Amygdala (tissue), 56 donors: ENCODE measurements around the gene HS2ST1.
"Not testable (repeated sequence)": the region's sequence is repeated elsewhere in the genome, so short reads cannot be mapped to it uniquely, and the experiment has no call there.

Source experiments
- DNase-seq, 56 donors: peaks; one replicate each; lab custom pipeline; 2025; lab: John Stamatoyannopoulos, UW

Gene HS2ST1

DNA sequence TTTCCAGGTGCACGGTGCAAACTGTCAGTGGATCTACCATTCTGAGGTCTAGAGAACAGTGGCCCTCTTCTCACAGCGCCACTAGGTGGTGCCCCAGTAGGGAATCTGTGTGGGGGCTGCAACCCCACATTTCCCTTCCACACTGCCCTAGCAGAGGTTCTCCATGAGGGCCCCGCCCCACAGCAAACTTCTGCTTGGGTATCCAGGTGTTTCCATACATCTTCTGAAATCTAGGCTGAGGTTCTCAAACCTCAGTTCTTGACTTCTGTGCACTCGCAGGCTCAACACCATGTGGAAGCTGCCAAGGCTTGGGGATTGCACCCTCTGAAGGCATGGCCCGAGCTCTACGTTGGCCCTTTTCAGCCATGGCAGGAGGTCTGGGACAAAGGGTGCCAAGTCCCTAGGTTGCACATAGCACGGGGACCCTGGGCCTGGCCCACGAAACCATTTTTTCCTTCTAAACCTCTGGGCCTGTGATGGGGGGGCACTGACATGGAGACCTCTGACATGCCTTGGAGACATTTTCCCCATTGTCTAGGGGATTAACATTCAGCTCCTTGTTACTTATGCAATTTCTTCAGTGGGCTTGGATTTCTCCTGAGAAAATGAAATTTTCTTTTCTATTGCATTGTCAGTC, 10.0 kb downstream of the HS2ST1 start:
- no peak for DNase-seq

DNA sequence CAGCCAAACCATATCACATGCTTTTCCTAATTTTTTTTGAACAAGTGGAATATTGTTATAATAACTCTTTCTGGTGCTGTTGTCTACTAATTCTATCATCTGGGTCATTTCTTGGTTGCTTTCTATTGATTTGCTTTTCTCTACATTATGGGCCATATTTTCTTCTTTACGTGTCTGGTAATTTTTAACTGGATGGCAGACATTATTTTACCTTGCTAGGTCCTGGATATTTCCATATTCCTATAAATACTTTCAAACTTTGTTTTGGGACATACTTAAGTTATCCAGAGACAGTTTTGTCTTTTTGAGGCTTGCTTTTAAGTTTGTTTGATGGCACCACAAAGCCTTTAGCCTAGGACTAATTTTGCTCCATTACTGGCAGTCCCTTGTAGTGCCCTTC, 11.3 kb downstream of the HS2ST1 start:
- DNase-seq = no peak

GRCh38 chr1:86926883-86927282, 12.4 kb downstream of the HS2ST1 start:
- no peak for DNase-seq

GRCh38 chr1:86928819-86929218, 14.4 kb downstream of the HS2ST1 start:
- no peak for DNase-seq

- DNase-seq = no peak
Observed at GRCh38 chr1:86933051-86933450, 18.6 kb downstream of the HS2ST1 start.

- DNase-seq = no peak
Observed at GRCh38 chr1:86933562-86934377, 19.3 kb downstream of the HS2ST1 start.

- no peak for DNase-seq
Observed at GRCh38 chr1:86938450-86938849, 24.0 kb downstream of the HS2ST1 start.

DNA sequence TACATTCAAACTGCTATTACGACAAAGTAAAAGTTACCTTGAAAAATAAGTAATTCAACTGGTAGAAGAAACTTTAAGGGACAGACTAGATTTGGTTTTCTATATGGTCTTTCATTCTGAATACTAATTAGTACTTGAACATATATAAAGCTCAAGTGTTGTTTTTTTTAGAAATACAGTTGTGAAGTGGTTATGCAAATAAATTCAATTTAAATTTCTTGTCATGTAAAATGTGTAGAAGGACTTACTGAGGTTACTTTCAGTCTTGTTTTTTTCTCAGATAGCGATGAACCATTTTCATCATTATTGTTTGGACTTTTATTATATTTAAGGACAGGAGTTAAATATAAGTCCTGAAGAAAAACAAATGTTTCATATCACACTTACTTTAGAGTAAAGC, 24.4 kb downstream of the HS2ST1 start:
- DNase-seq = no peak

DNA sequence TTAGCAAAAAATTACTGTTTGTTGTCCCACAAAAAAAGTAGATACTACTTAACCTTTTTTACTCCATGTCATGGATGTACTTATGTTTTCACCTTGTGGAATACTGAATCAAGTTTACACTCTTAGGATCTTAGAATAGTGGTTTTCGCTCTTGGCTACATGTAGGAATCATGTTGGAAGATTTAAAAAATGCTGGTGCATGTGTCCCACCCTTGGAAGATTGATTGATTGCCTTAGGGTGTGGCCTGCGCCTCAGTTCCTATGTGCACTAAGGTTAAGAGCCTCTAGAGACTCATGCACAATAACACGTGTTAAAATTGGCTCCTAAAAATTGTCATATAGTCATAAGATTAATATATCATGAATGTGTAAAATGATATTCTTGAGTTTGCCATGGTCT, 25.0 kb downstream of the HS2ST1 start:
- DNase-seq = no peak

DNA sequence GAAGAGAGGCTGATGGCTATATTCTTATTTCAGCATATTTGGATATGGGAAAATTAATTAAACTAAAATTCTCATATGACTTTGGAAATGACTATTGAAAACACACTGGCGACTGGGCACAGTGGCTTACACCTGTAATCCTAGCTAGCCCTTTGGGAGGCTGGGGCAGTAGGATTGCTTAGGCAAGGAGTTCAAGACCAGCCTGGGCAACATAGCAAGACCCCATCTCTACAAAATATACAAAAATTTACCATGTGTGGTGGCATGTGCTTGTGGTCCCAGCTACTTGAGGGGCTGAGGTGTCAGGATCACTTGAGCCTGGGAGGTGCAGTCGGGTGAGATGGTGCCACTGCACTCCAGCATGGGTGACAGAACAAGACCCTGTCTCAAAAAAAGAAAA, 26.2 kb downstream of the HS2ST1 start:
- DNase-seq = no peak

DNA sequence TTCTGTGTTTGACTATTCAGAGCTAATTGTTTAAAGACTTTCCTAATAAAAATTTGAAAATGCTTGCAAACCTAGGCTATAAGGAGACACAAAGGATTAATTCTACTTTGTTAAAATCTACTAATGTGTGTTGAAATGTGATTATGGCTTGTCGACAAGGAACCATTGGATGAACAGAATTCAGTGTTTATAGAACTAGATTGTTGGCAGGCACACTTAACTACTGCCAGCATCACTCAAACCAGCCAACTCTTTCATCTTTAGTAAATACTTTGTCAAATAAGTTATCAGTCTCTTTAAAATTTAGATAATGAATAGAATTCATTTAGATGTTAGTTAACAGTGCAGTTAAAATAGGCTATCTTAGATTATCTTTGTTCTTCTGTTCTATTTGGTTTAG, 27.6 kb downstream of the HS2ST1 start:
- DNase-seq = no peak

- DNase-seq = no peak
Observed at GRCh38 chr1:86942743-86943142, 28.3 kb downstream of the HS2ST1 start.

- DNase-seq = no peak
Observed at GRCh38 chr1:86948212-86948611, 33.8 kb downstream of the HS2ST1 start.

DNA sequence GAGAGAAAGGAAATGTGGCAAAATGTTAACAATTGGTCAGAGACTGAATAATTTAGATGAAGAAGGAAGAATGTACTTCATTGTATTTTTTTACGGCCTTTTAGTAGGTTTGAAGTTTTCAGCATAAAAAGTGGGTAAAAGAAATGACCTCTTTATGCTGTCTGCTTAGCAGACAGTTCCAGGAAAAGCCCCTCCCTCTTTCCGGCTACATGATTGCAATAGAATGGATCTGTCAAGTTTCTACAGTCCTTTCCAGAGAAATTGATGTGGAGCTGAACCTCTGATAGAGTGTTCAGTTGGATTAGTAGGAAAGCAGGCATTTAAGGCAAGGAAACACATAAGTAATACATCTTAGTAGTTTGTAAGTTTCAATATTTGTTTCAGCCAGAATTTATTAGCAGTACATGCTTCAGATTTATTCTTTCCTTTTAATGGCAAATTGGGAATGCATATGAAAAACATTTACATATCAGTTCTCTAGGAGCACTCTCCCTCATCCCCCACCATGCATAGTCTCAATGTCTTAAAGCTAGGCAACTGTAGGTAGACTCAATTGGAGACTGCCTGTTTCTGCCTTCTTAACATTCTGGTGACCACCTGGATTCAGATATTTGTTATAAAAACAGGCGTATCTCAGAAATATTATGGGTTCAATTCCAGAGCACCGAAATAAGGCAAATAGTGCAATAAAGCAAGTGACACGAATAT, 36.4 kb downstream of the HS2ST1 start:
- no peak for DNase-seq

DNA sequence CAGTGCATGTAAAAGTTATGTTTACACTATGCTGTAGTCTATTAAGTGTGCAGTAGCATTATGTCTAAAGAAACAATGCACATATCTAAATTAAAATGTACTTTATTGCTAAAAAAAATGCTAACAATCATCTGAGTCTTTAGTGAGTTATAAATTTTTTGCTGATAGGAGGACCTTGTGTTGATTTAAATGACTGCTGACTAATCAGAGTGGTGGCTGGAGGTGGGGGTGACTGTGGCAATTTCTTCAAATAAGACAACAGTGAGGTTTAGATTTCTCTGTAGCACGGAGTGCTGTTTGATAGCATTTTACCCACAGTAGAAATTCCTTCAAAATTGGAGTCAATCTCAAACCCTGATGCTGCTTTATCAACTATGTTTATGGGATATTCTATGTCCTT, 37.0 kb downstream of the HS2ST1 start:
- DNase-seq = no peak

DNA sequence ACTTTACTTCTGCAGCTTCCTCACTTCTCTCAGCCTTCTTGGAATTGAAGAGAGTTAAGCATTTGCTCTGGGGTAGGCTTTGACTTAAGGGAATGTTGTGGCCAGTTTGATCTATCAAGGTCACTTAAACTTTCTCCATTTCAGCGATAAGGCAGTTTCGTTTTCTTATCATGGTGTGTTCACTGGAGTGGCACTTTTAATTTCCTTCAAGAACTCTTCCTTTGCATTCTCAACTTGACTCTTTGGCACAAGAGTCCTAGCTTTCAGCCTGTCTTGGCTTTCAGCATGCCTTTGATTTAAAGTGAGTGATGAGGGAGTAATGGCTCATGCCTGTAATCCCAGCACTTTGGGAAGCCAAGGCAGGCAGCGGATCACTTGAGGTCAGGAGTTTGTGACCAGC, 38.7 kb downstream of the HS2ST1 start:
- DNase-seq = no peak

DNA sequence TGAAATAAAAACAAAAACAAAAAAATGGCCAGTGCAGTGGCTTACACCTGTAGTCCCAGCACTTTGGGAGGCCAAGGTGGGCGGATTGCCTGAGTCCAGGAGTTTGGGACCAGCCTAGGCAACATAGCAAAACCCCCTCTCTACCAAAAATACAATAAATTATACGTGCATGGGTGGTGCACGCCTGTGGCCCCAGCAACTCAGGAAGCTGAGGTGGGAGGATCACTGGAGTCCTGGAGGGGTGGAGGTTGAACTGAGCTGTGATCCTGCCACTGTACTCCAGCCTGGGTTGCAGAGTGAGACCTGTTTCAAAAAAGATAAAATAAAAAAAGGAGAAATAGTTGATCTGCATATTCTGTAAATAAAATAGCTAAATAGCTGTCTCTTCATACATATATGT, 41.2 kb downstream of the HS2ST1 start:
- no peak for DNase-seq

- no peak for DNase-seq
Observed at GRCh38 chr1:86956221-86956620, 41.8 kb downstream of the HS2ST1 start.

DNA sequence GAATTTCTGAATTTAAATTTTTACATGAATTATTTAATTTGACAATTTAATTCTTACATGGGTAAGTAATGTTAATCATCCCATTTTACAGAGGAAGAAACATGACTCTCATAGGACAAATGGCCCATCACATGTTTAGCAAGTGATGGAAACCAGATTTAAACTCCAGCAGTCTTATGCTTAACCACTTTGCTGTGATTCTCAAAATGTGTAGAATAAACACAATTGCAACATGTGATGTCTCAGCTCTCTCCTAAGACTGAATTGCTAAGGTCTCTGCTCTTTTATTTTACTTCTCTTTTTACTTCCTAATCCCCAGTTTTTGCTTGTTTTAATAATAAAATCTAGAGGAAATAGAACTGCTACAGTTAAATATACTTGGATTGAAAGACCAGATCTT, 42.8 kb downstream of the HS2ST1 start:
- no peak for DNase-seq

GRCh38 chr1:86960548-86960947, 46.1 kb downstream of the HS2ST1 start:
- DNase-seq = no peak

DNA sequence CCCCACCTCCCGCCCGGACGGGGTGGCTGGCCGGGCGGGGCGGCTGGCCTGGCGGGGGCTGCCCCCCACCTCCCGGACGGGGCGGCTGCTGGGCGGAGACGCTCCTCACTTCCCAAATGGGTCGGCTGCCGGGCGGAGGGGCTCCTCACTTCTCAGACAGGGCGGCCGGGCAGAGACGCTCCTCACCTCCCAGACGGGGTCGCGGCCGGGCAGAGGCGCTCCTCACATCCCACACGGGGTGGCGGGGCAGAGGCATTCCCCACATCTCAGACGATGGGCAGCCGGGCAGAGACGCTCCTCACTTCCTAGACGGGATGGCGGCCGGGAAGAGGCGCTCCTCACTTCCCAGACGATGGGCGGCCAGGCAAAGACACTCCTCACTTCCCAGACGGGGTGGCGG, 49.4 kb downstream of the HS2ST1 start:
- not testable (repeated sequence) for DNase-seq
